Muscle of back (tissue), 11 donors: ENCODE results near the gene E4F1. TPM values are rescaled to one million over a fixed set of nuclear protein-coding genes. Genes with fewer than 3 reads are reported as not detected.
"Not testable (repeated sequence)": the region's sequence is repeated elsewhere in the genome, so short reads cannot be mapped to it uniquely, and the experiment has no call there.

Source experiments
- DNase-seq, 3 donors: peaks; one replicate each; pipeline versions ENCODE4 v3.0.0 to v3.0.0-alpha.2; 2013
- polyA plus RNA-seq, 10 donors: library from polyadenylated mRNA; unstranded; fragments of 120-200 nt; gene quantifications; one replicate each; pipeline ENCODE4 v1.2.1, GENCODE V29; 2013; ENCODE audit not compliant: insufficient read length in 10 of 10

The E4F1 gene
- polyA plus RNA-seq, 10 donors: 9.4 to 20.1 (median 12.8) TPM

- DNase-seq: no peak
Measured at GRCh38 chr16:2244301-2244700, 20.9 kb downstream of the E4F1 start.

GRCh38 chr16:2244926-2245795 is 21.8 kb downstream of the E4F1 start:
- no peak for DNase-seq

- no peak for DNase-seq
Measured at GRCh38 chr16:2246301-2246885, 23.0 kb downstream of the E4F1 start.

GRCh38 chr16:2250652-2251295 is 27.4 kb downstream of the E4F1 start:
- no peak for DNase-seq

- peak; percentile 91 to 97 (median 94) for DNase-seq
Measured at GRCh38 chr16:2251296-2252111, 28.1 kb downstream of the E4F1 start, which contains the start of gene ECI1. Gene ECI1 (minus strand): TSS chr16:2251587. CDS start chr16:2251566, 21 bp downstream.

GRCh38 chr16:2252806-2253148 is 29.4 kb downstream of the E4F1 start:
- no peak for DNase-seq

- DNase-seq: no peak
Measured at GRCh38 chr16:2253293-2253692, 29.9 kb downstream of the E4F1 start.

- no peak for DNase-seq
Measured at GRCh38 chr16:2256531-2257140, 33.2 kb downstream of the E4F1 start.

- DNase-seq: no peak
Measured at GRCh38 chr16:2257726-2258125, 34.3 kb downstream of the E4F1 start.

- not testable (repeated sequence) for DNase-seq
Measured at GRCh38 chr16:2258530-2258929, 35.1 kb downstream of the E4F1 start.

GRCh38 chr16:2260250-2260649 is 36.9 kb downstream of the E4F1 start:
- no peak for DNase-seq

- DNase-seq: not testable (repeated sequence)
Measured at GRCh38 chr16:2263026-2263425, 39.6 kb downstream of the E4F1 start.

- not testable (repeated sequence) for DNase-seq
Measured at GRCh38 chr16:2266887-2267286, 43.5 kb downstream of the E4F1 start.

GRCh38 chr16:2267505-2267912 is 44.1 kb downstream of the E4F1 start:
- not testable (repeated sequence) for DNase-seq

GRCh38 chr16:2267913-2268666 is 44.7 kb downstream of the E4F1 start, which contains the start of gene RNPS1:
Gene RNPS1 (minus strand): TSS chr16:2268126. CDS start chr16:2264643, 3,483 bp downstream.
- DNase-seq: peak; percentile 97 to 100 (median 100)

- DNase-seq: no peak
Measured at GRCh38 chr16:2270070-2270462, 46.7 kb downstream of the E4F1 start.

- no peak for DNase-seq
Measured at GRCh38 chr16:2270588-2271470, 47.4 kb downstream of the E4F1 start.

GRCh38 chr16:2271848-2272461 is 48.6 kb downstream of the E4F1 start:
- no peak for DNase-seq

GRCh38 chr16:2273484-2273883 is 50.1 kb downstream of the E4F1 start:
- no peak for DNase-seq
